HAP-1 (cell line): ENCODE measurements around the gene SPTLC3.

ENCODE experiments used
- DNase-seq, 2 experiments: peaks; one replicate each; pipeline ENCODE4 v3.0.0-alpha.2; 2016 to 2020; ENCODE audit warnings: low spot score in 2 of 2
- H3K27me3 ChIP-seq: fragments of 250-450 bp; sonication (Bioruptor Pico); 2 replicates; pipeline ENCODE4 v1.5.1; 2020; ENCODE audit warnings: low read depth, mild to moderate bottlenecking, moderate library complexity
- H3K36me3 ChIP-seq: fragments of 250-450 bp; sonication (Bioruptor Pico); replicated peaks from 2 replicates; pipeline ENCODE4 v1.5.1; 2020; ENCODE audit warnings: mild to moderate bottlenecking
- H3K4me1 ChIP-seq: fragments of 250-450 bp; sonication (Bioruptor Pico); 2 replicates; pipeline ENCODE4 v1.5.1; 2020; ENCODE audit warnings: mild to moderate bottlenecking
- H3K4me3 ChIP-seq: fragments of 250-450 bp; sonication (Bioruptor Pico); 2 replicates; pipeline ENCODE4 v1.5.1; 2020; ENCODE audit warnings: mild to moderate bottlenecking, moderate library complexity
- H3K9me3 ChIP-seq: fragments of 250-450 bp; sonication (Bioruptor Pico); 2 replicates; pipeline ENCODE4 v1.5.1; 2020; ENCODE audit warnings: mild to moderate bottlenecking, moderate library complexity
- in situ Hi-C: fragments of 300-500 bp; cut with MboI; formaldehyde crosslinking; loops from 3 replicates; pipeline ENCODE4 v1.14.3; 2020; ENCODE audit warnings: low sequenced_read_pairs, inconsistent platforms, mixed read lengths

The SPTLC3 gene

GRCh38 chr20:13128173-13128572 is 119.4 kb downstream of the SPTLC3 start:
- DNase-seq: no peak
- H3K4me1 ChIP-seq: no peaks in the 10 kb centered on the region
- H3K4me3 ChIP-seq: no peak overlapping the region
- no peaks in the 10 kb centered on the region for H3K9me3 ChIP-seq
- in situ Hi-C loops: no loop called here
- peaks cover 21% of the 10 kb centered on the region for H3K27me3 ChIP-seq
- H3K36me3 ChIP-seq: no peaks in the 10 kb centered on the region

- H3K27me3 ChIP-seq: peaks cover 21% of the 10 kb centered on the region
- H3K4me1 ChIP-seq: no peaks in the 10 kb centered on the region
- H3K9me3 ChIP-seq: no peaks in the 10 kb centered on the region
- DNase-seq: no peak
- no peaks in the 10 kb centered on the region for H3K36me3 ChIP-seq
- H3K4me3 ChIP-seq: no peak overlapping the region
- in situ Hi-C loops: no loop called here
Observed at GRCh38 chr20:13130061-13130706, 121.4 kb downstream of the SPTLC3 start.

GRCh38 chr20:13130707-13131103 is 121.9 kb downstream of the SPTLC3 start:
- no peak for DNase-seq
- Histone ChIP-seq H3K9me3 (no peaks in the 10 kb centered on the region), H3K36me3 (no peaks in the 10 kb centered on the region), H3K4me1 (no peaks in the 10 kb centered on the region), H3K27me3 (peaks cover 21% of the 10 kb centered on the region), H3K4me3 (no peak overlapping the region)
- in situ Hi-C loops: no loop called here

GRCh38 chr20:13131688-13132087 is 122.9 kb downstream of the SPTLC3 start:
- no peak for DNase-seq
- Histone ChIP-seq H3K9me3 (no peaks in the 10 kb centered on the region), H3K27me3 (peaks cover 17% of the 10 kb centered on the region), H3K4me1 (no peaks in the 10 kb centered on the region), H3K36me3 (no peaks in the 10 kb centered on the region), H3K4me3 (no peak overlapping the region)
- in situ Hi-C loops: no loop called here

- DNase-seq: no peak
- Histone ChIP-seq H3K36me3 (no peaks in the 10 kb centered on the region), H3K9me3 (no peaks in the 10 kb centered on the region), H3K4me3 (no peak overlapping the region), H3K4me1 (no peaks in the 10 kb centered on the region), H3K27me3 (peaks cover 15% of the 10 kb centered on the region)
- in situ Hi-C loops: no loop called here
Observed at GRCh38 chr20:13139459-13140150, 130.8 kb downstream of the SPTLC3 start.

GRCh38 chr20:13140201-13140600 is 131.4 kb downstream of the SPTLC3 start:
- Histone ChIP-seq H3K36me3 (no peaks in the 10 kb centered on the region), H3K9me3 (no peaks in the 10 kb centered on the region), H3K27me3 (peaks cover 15% of the 10 kb centered on the region), H3K4me3 (no peak overlapping the region), H3K4me1 (no peaks in the 10 kb centered on the region)
- in situ Hi-C loops: no loop called here
- no peak for DNase-seq

GRCh38 chr20:13140775-13141174 is 132.0 kb downstream of the SPTLC3 start:
- in situ Hi-C loops: no loop called here
- H3K9me3 ChIP-seq: no peaks in the 10 kb centered on the region
- no peak overlapping the region for H3K4me3 ChIP-seq
- no peak for DNase-seq
- H3K27me3 ChIP-seq: peaks cover 16% of the 10 kb centered on the region
- H3K36me3 ChIP-seq: no peaks in the 10 kb centered on the region
- H3K4me1 ChIP-seq: no peaks in the 10 kb centered on the region

- Histone ChIP-seq H3K9me3 (no peaks in the 10 kb centered on the region), H3K36me3 (no peaks in the 10 kb centered on the region), H3K27me3 (peaks cover 20% of the 10 kb centered on the region), H3K4me1 (no peaks in the 10 kb centered on the region), H3K4me3 (no peak overlapping the region)
- in situ Hi-C loops: no loop called here
- DNase-seq: no peak
Observed at GRCh38 chr20:13141546-13141945, 132.8 kb downstream of the SPTLC3 start.

- Histone ChIP-seq H3K27me3 (peaks cover 24% of the 10 kb centered on the region), H3K4me3 (no peak overlapping the region), H3K9me3 (no peaks in the 10 kb centered on the region), H3K36me3 (no peaks in the 10 kb centered on the region), H3K4me1 (no peaks in the 10 kb centered on the region)
- DNase-seq: no peak
- in situ Hi-C loops: no loop called here
Observed at GRCh38 chr20:13142143-13142542, 133.4 kb downstream of the SPTLC3 start.

- DNase-seq: no peak
- no peaks in the 10 kb centered on the region for H3K9me3 ChIP-seq
- in situ Hi-C loops: no loop called here
Observed at GRCh38 chr20:13147071-13147963, 138.5 kb downstream of the SPTLC3 start.

GRCh38 chr20:13147971-13148370 is 139.2 kb downstream of the SPTLC3 start:
- DNase-seq: no peak
- Histone ChIP-seq H3K4me1 (no peaks in the 10 kb centered on the region), H3K27me3 (peaks cover 21% of the 10 kb centered on the region), H3K4me3 (no peak overlapping the region), H3K9me3 (no peaks in the 10 kb centered on the region), H3K36me3 (no peaks in the 10 kb centered on the region)
- in situ Hi-C loops: no loop called here

More at GRCh38 chr20:13147071-13147963, 138.5 kb downstream of the SPTLC3 start:
- Histone ChIP-seq H3K27me3 (peaks cover 21% of the 10 kb centered on the region), H3K4me3 (no peak overlapping the region), H3K36me3 (no peaks in the 10 kb centered on the region), H3K4me1 (no peaks in the 10 kb centered on the region)

- H3K4me1 ChIP-seq: no peaks in the 10 kb centered on the region
- no peaks in the 10 kb centered on the region for H3K36me3 ChIP-seq
- H3K27me3 ChIP-seq: peaks cover 21% of the 10 kb centered on the region
- no peak for DNase-seq
- in situ Hi-C loops: no loop called here
- no peak overlapping the region for H3K4me3 ChIP-seq
- H3K9me3 ChIP-seq: no peaks in the 10 kb centered on the region
Observed at GRCh38 chr20:13148402-13148801, 139.6 kb downstream of the SPTLC3 start.

GRCh38 chr20:13148961-13149360 is 140.2 kb downstream of the SPTLC3 start:
- H3K27me3 ChIP-seq: peaks cover 21% of the 10 kb centered on the region
- H3K4me1 ChIP-seq: no peaks in the 10 kb centered on the region
- no peaks in the 10 kb centered on the region for H3K36me3 ChIP-seq
- no peaks in the 10 kb centered on the region for H3K9me3 ChIP-seq
- DNase-seq: no peak
- H3K4me3 ChIP-seq: no peak overlapping the region
- in situ Hi-C loops: no loop called here
